B cell (primary cell): Measurements from ENCODE around the gene IL18R1.
"Not testable (repeated sequence)": the region's sequence is repeated elsewhere in the genome, so short reads cannot be mapped to it uniquely, and the experiment has no call there.

Experiments
- CTCF ChIP-seq: fragments of 200-600 bp; IDR thresholded peaks from one replicate; pipeline ENCODE4 v1.8.0; 2022; ENCODE audit warnings: antibody characterized with exemption, mild to moderate bottlenecking
- EZH2 ChIP-seq: IDR thresholded peaks from 2 replicates; pipeline ENCODE4 v1.6.1; 2012; ENCODE audit warnings: borderline replicate concordance, low read depth, mild to moderate bottlenecking, moderate library complexity, low read length; ENCODE audit not compliant: insufficient read depth, poor library complexity, severe bottlenecking

GRCh38 chr2:102324914-102325313, 30.7 kb upstream of the IL18R1 start:
- TF ChIP-seq CTCF, EZH2: not testable (repeated sequence)
